HL-60/S4 (cell line): ENCODE results near the gene FAM200C.

ENCODE experiments used
- in situ Hi-C: fragments of 300-500 bp; cut with MboI; formaldehyde crosslinking; loops from 2 replicates; pipeline ENCODE4 v1.14.3; 2022; ENCODE audit warnings: low sequenced_read_pairs

Gene FAM200C

GRCh38 chr5:160367885-160368284, 32.0 kb downstream of the FAM200C start:
- in situ Hi-C loops, result no loop called here

GRCh38 chr5:160367261-160367660, 32.6 kb downstream of the FAM200C start:
- in situ Hi-C loops, result no loop called here

GRCh38 chr5:160366230-160366629, 33.6 kb downstream of the FAM200C start:
- in situ Hi-C loops, result no loop called here

- in situ Hi-C loops, result no loop called here
Observed at GRCh38 chr5:160363660-160364395, 36.0 kb downstream of the FAM200C start.

GRCh38 chr5:160363211-160363610, 36.6 kb downstream of the FAM200C start:
- in situ Hi-C loops, result no loop called here

GRCh38 chr5:160361624-160362228, 38.1 kb downstream of the FAM200C start:
- in situ Hi-C loops, result no loop called here

- in situ Hi-C loops, result no loop called here
Observed at GRCh38 chr5:160360310-160360709, 39.5 kb downstream of the FAM200C start.

GRCh38 chr5:160359816-160360215, 40.0 kb downstream of the FAM200C start:
- in situ Hi-C loops, result no loop called here

GRCh38 chr5:160359242-160359641, 40.6 kb downstream of the FAM200C start:
- in situ Hi-C loops, result no loop called here

GRCh38 chr5:160357861-160358411, 41.9 kb downstream of the FAM200C start:
- in situ Hi-C loops, result no loop called here

GRCh38 chr5:160357394-160357793, 42.5 kb downstream of the FAM200C start:
- in situ Hi-C loops, result no loop called here

GRCh38 chr5:160356550-160357347, 43.1 kb downstream of the FAM200C start:
- in situ Hi-C loops, result no loop called here

- in situ Hi-C loops, result no loop called here
Observed at GRCh38 chr5:160354666-160355065, 45.2 kb downstream of the FAM200C start.

- in situ Hi-C loops, result no loop called here
Observed at GRCh38 chr5:160353379-160353778, 46.5 kb downstream of the FAM200C start.

GRCh38 chr5:160352308-160352707, 47.5 kb downstream of the FAM200C start:
- in situ Hi-C loops, result no loop called here

- in situ Hi-C loops, result loop anchor here (5.0 to 10.0 kb wide), 2 partner anchors 148 to 325 kb away; no protein-coding TSS in a partner anchor
Observed at GRCh38 chr5:160349935-160350303, 49.9 kb downstream of the FAM200C start.

- in situ Hi-C loops, result loop anchor here (5.0 to 10.0 kb wide), 2 partner anchors 147 to 325 kb away; no protein-coding TSS in a partner anchor
Observed at GRCh38 chr5:160349249-160349934, 50.5 kb downstream of the FAM200C start.

- in situ Hi-C loops, result loop anchor here (5.0 to 10.0 kb wide), 2 partner anchors 146 to 323 kb away; no protein-coding TSS in a partner anchor
Observed at GRCh38 chr5:160348080-160348479, 51.8 kb downstream of the FAM200C start.

- in situ Hi-C loops, result loop anchor here (5.0 to 10.0 kb wide), 2 partner anchors 145 to 323 kb away; no protein-coding TSS in a partner anchor
Observed at GRCh38 chr5:160347448-160347847, 52.4 kb downstream of the FAM200C start.
